ENCODE results near the gene LIN37. TPM values are rescaled to one million over a fixed set of nuclear protein-coding genes. Genes with fewer than 3 reads are reported as not detected.

LIN37 gene
- total RNA-seq, 1 experiment from 2014 or later = 18.7 TPM

DNA sequence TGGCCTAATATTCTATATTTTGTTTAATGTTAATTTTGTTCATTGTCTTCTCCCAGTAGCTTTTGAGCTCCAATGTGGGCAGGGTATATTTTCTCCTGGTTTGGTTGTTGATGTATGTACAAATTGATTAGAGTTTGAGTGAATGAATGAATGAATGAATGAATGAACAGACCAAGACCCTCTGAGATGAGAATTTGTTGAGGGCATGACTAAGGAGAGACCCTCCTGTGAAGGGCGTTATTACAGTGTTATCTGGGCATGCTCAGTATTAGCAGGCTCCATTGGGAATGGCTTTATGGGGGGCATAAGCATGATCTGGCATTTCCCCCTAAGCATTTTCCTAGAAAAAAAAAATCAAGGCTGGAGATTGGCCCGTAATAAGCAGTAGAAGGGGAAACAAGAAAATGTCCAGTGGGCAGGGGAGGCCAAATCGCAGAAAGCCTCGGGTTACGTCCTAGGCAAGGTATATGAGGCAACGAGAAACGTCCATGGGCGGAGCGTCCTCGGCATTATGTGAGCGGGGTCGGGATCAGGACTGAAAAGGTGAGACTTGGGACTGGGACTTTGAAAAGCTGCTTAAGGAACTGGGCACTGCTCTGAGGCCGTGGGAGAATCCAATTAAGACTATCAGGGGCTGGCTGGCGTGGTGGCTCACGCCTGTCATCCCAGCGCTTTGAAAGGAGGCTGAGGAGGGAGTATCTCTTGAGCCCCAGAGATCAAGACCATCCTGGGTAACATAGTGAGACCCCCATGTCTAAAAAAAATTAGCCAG, 26.1 kb downstream of the LIN37 start:
- no peak for DNase-seq (ENCODE audit: low read depth)

DNA sequence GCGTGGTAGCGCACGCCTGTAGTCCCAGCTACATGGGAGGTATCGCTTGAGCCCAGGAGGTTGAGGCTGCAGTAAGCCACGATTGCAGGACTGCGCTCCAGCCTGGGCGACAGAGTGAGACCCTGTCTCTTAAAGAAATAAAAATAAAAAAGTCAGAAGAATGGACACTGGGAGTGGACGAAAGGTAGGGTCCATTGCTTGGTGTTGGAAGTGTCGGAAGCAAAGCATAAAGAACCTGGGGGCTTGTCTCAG, 26.6 kb downstream of the LIN37 start:
- DNase-seq (ENCODE audit: low read depth) = no peak

DNA sequence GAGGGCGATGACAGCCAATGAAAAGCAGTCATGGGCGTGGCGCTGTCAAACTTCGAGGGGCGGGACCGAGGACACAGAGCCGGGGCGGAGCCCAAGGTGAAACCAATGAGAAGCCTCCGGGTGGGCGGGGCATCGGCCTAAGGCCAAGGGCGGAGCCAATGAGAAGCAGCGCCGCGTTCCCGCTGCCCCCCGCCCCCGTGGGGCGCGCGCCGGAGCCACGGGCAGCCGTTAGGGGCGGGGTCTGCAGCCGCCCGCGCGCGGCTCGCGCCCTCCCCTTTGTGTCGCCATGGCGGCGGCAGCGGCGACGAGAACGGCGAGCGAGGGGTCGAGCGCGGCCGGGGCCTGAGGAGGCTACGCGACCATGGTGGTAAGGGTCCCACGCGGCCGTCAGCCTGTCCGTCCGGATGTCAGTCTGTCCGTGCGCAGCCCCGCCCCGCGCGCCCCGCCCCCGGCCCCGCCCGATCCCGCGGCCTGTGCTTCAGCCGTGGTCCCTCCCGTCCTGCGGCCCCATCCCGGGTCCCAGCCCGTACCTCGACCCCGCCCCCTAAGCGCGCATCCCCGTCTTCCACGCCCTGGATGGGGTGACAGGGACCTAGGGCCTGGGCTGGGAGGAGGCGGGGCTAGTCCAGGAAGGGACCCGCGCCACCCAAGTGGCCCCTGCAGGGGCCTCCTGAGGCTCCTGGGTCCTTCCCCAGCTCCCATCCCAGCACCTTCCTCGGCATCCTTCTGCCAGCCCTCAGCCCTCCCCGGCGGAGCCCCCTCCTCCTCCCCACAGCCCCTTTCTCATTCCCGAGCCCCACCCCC, 27.1 kb downstream of the LIN37 start, which contains the start of gene ARHGAP33:
Gene ARHGAP33, plus strand, starts transcription at position 267 of the 804 bp plus-strand sequence. Its CDS starts 95 bp downstream, at position 362.
- peak; percentile 94 for DNase-seq (ENCODE audit: low read depth)

DNA sequence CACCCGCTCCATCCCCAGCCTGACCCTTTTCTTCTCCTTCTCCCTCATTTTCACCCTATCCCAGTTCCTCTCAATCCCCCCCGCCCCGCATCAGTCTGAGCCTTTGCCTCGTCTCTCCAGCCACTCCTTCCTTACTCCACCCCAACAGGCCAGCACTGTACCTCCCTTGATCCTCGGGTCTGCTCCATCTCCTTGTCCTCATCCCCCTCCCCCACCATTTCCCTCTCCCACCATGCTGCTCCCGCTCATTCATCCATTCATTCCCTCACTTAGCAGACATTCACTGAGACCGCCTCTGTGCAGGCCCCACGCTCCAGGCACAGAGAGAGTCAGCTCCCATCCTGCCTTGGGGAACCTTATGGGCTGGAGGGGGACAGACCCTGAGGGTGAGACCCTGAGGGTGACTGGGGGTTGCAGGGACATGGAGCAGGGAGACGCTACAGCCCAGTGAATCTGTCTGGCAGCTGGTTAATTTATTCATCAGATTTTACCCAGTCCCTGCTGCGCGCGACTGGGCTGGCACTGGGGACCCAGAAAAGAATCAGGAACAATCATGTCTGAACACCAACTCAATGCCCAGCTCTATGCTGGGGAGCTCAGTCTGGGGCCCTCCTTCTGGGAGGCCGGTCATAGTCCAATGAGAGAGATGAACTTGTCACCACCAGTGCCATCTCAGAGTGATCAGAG, 27.9 kb downstream of the LIN37 start:
- no peak for DNase-seq (ENCODE audit: low read depth)

DNA sequence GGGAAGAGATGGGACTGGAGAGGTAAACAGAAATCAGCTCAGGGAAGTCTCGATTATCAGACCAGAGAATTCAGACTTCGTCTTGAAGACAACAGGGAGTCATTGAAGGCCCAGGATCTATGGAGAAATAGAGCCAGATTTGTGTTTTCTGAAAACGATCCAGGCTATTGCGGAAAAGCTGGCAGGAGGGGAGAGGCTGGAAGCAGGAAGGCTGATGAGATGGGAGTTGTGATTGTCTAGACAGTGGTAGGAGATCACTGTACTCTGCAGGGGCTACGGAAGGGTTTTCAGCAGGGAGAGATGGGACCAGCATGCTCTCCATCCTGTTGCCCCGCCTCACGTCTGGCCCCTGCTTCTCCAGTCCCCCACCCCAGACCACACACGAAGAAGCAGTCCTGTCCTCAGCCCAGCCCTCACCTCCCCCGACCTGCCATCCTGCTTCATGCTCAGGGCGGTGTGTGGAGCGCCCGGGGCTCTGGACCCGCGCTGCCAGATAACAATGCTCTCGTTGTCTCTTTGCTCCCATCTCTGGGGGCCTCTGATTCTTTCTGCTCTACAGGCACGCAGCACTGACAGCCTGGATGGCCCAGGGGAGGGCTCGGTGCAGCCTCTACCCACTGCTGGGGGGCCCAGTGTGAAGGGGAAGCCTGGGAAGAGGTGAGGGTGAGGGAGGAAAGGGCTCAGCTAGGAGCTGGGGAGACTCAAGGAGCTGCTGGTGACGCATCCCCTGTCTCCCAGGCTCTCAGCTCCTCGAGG, 28.9 kb downstream of the LIN37 start:
- DNase-seq (ENCODE audit: low read depth) = no peak

DNA sequence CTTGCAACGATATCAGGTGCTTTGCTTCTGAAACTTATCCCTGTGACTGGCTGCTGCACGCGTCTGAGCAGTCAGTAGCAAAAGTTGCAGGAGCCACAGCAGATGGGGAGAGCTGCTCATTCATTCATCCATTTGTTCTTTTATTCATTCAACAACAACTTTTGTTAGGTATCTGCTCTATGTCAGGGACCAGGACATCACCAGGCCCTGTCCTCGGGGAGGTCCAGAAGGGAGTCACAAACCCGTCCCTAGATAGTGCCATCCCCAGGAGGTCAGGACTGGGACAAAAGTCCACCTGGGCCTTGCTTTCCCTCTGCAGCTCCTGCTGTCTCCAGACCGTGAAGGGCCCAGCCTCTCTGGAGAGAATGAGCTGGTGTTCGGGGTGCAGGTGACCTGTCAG, 29.6 kb downstream of the LIN37 start:
- no peak for DNase-seq (ENCODE audit: low read depth)

DNA sequence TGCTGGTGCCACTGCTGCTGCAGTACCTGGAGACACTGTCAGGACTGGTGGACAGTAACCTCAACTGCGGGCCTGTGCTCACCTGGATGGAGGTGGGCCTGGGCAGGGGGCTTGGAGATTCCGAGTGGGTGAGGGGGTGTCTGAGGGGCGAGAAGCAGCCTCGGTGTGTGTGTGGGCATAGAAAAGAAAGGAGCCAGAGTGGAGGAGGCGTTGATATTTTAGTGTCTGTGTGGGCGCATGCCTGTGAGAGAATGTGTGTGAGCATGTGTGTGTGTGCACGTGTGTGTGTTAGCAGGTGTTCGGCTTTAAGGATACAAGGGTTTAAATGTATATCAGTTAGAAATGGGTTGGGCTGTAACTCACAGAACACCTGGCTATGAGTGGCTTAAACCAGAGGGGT, 30.7 kb downstream of the LIN37 start:
- DNase-seq (ENCODE audit: low read depth) = no peak

DNA sequence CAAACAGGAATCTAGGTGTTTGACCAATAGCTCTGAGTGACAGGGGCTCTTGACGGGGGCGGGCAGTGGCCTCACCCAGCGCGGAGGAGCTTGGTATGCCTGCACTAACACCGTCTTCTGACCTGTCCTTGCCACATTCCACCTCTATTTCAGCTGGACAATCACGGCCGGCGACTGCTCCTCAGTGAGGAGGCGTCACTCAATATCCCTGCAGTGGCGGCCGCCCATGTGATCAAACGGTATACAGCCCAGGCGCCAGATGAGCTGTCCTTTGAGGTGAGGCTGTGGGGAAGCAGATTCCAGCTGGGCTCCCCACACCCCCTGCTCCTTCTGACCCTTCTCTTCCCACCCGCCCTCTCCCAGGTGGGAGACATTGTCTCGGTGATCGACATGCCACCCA, 31.7 kb downstream of the LIN37 start:
- DNase-seq (ENCODE audit: low read depth) = no peak

DNA sequence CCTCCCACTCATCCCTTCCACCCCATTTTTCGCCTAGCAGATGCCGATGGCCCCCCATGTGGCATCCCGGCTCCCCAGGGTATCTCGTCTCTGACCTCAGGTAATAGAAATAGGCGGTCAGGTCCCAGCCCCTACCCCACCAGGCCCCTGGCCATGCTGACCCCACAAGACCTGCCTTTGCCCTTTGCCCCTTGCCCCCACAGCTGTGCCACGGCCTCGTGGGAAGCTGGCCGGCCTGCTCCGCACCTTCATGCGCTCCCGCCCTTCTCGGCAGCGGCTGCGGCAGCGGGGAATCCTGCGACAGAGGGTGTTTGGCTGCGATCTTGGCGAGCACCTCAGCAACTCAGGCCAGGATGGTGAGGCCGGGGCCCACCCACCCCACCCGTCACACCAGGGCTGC, 32.3 kb downstream of the LIN37 start:
- DNase-seq (ENCODE audit: low read depth) = no peak

DNA sequence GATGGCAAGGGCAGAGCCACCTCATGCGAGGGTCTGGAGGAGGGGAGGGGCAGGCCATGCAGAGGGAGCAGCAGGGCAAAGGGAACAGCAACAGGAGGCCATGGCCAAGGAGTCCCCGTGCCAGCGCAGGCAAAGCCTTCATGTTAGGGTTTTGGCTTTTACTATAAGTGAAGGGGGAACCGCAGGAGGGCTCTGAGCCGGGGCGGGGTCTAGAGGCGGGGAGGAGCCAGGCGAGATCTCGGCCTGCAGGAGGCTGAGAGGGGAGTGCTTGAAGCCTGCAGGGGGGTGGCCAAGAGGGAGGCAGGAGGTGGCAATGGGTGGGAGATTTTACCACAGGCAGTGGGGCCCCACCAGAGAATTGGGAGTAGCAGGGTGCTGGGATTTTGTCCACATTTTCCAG, 33.3 kb downstream of the LIN37 start:
- no peak for DNase-seq (ENCODE audit: low read depth)

DNA sequence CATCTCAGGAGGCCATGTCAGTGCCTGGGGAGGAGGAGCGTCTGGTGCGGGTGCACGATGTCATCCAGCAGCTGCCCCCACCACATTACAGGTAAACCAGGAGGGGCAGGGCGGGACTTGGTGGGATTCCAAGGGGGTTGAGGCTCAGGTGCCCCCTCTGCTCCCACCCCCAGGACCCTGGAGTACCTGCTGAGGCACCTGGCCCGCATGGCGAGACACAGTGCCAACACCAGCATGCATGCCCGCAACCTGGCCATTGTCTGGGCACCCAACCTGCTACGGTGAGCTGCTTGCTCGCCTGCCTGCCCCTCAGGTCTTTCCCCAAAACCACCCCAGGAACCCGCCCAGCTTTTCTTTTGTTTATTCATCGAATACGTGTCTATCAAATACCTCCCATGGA, 34.2 kb downstream of the LIN37 start:
- no peak for DNase-seq (ENCODE audit: low read depth)

DNA sequence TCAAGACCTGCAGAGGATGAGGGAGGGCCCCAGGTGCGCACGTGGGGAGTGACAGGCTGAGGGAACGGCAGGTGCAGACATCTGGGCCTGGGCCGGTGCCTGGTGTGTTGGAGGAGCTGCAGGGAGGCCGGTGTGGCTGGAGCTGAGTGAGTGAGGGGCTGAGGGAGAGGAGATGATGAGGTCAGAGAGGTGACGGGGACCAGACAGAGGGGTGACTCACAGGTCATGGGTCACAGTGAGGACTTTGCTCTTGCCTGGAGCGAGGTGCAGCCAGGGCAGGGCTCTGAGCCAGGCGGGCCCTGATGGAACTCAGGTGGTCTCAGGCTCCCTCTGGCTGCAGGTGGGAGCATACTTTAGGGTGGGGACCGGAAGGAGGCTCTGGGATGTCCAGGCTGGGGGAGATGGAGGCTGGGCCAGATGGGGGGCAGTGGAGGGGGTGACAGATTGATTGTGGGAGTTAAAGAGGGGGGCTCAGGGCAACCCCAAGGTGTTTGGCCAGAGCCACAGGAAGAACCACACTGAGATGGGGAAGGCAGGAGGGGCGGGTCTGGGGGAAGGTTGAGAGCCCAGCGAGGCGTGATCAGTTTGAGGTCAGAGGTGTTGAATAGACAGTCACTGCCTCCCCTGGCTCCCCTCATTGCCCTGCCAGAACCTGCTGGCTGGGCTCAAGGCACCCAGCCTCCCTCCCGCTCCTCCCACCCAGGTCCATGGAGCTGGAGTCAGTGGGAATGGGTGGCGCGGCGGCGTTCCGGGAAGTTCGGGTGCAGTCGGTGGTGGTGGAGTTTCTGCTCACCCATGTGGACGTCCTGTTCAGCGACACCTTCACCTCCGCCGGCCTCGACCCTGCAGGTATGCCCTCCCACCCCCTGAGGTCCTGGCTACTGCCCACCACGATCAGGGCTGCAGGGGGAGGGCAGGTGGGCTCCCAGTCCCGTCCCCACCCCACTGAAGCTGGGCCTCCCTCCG, 35.4 kb downstream of the LIN37 start:
- no peak for DNase-seq (ENCODE audit: low read depth)

DNA sequence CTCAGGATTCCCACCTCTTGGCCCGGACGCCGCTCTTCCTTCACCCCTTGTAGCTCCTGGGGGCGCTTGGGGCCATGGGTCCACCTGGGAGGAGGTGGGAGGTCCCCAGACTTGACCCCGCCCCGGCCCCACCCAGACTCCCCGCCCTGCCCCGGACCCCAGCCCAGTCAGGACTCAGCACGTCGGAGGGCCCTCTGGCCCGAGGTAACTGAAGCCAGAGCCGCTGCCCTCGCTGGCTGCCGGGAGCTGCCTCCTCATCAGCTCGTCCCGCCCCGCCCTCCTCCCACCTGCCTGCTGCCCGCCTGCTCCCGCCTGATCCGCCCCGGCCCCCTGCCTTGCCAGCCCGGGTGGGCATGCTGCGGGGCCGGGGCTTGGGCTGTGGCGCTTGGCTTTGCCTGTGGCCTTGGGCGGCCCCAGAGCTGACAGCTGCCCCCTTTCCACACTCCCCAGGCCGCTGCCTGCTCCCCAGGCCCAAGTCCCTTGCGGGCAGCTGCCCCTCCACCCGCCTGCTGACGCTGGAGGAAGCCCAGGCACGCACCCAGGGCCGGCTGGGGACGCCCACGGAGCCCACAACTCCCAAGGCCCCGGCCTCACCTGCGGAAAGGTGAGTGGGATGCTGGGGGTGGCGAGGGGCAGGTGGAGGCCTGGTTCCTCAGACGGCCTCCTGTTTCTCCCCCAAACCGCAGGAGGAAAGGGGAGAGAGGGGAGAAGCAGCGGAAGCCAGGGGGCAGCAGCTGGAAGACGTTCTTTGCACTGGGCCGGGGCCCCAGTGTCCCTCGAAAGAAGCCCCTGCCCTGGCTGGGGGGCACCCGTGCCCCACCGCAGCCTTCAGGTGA, 36.3 kb downstream of the LIN37 start:
- no peak for DNase-seq (ENCODE audit: low read depth)

DNA sequence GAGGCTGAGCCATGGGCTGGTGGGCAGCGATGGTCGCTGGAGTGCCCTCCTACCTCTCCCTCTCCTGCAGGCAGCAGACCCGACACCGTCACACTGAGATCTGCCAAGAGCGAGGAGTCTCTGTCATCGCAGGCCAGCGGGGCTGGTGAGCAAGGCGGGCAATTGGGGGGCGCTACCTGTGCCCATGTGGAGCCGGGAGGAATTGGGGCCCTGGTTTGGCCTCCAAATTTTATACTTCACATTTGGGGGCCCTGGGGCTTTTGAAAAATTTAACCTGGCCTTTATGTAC, 36.9 kb downstream of the LIN37 start:
- DNase-seq (ENCODE audit: low read depth) = no peak

DNA sequence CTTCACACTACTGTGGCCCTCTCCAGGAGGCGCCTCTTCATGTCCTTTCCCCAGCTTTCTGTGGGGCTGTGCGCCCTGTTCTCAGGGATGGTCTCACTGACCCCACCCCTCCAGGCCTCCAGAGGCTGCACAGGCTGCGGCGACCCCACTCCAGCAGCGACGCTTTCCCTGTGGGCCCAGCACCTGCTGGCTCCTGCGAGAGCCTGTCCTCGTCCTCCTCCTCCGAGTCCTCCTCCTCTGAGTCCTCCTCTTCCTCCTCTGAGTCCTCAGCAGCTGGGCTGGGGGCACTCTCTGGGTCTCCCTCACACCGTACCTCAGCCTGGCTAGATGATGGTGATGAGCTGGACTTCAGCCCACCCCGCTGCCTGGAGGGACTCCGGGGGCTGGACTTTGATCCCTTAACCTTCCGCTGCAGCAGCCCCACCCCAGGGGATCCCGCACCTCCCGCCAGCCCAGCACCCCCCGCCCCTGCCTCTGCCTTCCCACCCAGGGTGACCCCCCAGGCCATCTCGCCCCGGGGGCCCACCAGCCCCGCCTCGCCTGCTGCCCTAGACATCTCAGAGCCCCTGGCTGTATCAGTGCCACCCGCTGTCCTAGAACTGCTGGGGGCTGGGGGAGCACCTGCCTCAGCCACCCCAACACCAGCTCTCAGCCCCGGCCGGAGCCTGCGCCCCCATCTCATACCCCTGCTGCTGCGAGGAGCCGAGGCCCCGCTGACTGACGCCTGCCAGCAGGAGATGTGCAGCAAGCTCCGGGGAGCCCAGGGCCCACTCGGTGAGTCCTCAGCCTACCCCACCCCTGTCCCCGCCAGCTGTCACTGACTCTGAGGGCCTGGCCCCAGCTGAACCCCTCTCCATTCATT, 38.2 kb downstream of the LIN37 start:
- DNase-seq (ENCODE audit: low read depth) = no peak

DNA sequence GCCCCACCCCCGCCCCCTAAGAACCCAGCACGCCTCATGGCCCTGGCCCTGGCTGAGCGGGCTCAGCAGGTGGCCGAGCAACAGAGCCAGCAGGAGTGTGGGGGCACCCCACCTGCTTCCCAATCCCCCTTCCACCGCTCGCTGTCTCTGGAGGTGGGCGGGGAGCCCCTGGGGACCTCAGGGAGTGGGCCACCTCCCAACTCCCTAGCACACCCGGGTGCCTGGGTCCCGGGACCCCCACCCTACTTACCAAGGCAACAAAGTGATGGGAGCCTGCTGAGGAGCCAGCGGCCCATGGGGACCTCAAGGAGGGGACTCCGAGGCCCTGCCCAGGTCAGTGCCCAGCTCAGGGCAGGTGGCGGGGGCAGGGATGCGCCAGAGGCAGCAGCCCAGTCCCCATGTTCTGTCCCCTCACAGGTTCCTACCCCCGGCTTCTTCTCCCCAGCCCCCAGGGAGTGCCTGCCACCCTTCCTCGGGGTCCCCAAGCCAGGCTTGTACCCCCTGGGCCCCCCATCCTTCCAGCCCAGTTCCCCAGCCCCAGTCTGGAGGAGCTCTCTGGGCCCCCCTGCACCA, 38.9 kb downstream of the LIN37 start:
- no peak for DNase-seq (ENCODE audit: low read depth)

DNA sequence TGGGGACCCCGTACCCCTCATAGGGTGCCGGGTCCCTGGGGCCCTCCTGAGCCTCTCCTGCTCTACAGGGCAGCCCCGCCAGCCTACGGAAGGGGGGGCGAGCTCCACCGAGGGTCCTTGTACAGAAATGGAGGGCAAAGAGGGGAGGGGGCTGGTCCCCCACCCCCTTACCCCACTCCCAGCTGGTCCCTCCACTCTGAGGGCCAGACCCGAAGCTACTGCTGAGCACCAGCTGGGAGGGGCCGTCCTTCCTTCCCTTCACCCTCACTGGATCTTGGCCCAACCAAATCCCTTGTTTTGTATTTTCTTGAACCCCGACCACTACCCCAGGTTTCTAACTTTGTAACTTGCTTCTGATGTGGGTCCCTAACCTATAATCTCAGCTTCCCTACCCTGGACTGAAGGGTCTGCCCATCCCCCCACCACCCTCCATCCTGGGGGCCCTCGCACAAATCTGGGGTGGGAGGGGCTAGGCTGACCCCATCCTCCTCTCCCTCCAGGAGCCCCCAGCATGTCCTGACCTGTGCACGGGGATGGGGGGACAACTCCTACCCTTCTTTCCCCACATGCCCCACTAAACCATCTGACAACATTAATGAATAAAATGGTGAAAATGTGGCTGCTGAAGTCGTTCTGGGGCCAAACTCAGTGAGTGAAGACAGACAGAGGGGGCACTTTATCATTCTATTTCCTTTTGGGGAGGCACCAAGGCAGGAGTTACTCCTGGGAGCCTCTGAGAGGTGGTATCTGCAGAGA, 40.0 kb downstream of the LIN37 start:
- DNase-seq (ENCODE audit: low read depth) = no peak

Data from LHCN-M2 (cell line).